DND-41 (cell line): ENCODE data around the gene BCS1L.

Experiments
- CTCF ChIP-seq: IDR thresholded peaks from 2 replicates; pipeline ENCODE4 v1.5.1; 2012; ENCODE audit warnings: borderline replicate concordance, low read length, moderate library complexity, mild to moderate bottlenecking; ENCODE audit not compliant: poor library complexity, severe bottlenecking; ENCODE audit errors: extremely low read depth
- EZH2 ChIP-seq: IDR thresholded peaks from 3 replicates; pipeline ENCODE4 v1.6.1; 2012; ENCODE audit warnings: borderline replicate concordance, low read depth, mild to moderate bottlenecking, moderate library complexity, low read length, inconsistent platforms; ENCODE audit not compliant: severe bottlenecking

GRCh38 chr2:218671097-218671653, 11.7 kb downstream of the BCS1L start:
- no peak for TF ChIP-seq EZH2
- no peak for TF ChIP-seq CTCF
